ENCODE data around the gene DLGAP3.
"Not testable (repeated sequence)": the region's sequence is repeated elsewhere in the genome, so short reads cannot be mapped to it uniquely, and the experiment has no call there.

DLGAP3 gene, protein sequence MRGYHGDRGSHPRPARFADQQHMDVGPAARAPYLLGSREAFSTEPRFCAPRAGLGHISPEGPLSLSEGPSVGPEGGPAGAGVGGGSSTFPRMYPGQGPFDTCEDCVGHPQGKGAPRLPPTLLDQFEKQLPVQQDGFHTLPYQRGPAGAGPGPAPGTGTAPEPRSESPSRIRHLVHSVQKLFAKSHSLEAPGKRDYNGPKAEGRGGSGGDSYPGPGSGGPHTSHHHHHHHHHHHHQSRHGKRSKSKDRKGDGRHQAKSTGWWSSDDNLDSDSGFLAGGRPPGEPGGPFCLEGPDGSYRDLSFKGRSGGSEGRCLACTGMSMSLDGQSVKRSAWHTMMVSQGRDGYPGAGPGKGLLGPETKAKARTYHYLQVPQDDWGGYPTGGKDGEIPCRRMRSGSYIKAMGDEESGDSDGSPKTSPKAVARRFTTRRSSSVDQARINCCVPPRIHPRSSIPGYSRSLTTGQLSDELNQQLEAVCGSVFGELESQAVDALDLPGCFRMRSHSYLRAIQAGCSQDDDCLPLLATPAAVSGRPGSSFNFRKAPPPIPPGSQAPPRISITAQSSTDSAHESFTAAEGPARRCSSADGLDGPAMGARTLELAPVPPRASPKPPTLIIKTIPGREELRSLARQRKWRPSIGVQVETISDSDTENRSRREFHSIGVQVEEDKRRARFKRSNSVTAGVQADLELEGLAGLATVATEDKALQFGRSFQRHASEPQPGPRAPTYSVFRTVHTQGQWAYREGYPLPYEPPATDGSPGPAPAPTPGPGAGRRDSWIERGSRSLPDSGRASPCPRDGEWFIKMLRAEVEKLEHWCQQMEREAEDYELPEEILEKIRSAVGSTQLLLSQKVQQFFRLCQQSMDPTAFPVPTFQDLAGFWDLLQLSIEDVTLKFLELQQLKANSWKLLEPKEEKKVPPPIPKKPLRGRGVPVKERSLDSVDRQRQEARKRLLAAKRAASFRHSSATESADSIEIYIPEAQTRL

DNA sequence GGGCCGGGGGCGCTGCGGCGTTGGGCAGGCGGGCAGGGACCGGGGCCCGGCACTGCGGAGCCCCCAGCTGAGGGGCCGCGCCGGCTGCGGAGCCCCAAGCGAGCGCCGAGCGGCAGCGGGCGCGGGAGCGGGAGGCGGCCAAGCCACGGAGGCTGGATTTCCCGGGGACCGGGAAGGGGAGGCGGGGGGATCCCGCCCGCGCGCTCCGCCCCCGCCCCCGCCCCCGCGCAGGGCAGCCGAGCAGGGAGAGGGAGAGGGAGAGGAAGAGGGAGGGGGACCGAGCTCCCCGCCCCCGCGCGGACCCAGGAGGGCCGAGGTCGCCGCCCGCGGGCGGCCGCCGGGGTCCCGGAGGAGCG, at the start of gene DLGAP3:
Gene DLGAP3, minus strand, starts transcription at position 154 of the 356 bp plus-strand sequence. CDS start 24,267 bp downstream, outside the sequence.
- DNase-seq: no peak

DNA sequence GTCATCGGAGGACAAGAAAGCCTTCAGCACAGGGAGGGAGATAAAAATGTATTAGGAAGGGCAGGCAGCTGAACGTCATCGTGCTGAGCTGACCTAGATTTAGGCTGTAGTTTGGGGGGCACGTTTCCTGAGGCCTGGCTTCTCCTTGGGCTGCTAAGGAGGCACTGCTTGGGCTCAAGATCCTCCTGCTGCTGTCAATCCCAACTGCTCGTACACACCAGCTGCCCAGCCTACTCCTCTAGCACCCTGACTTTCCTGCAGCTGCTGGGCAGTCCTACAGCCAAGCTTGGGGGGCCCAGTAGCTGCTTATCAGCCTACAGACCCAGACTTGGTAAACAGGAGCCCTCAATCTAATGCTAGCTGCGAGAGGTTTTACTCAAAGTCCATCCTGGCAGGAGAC, 49.5 kb upstream of the DLGAP3 start:
- DNase-seq: no peak

DNA sequence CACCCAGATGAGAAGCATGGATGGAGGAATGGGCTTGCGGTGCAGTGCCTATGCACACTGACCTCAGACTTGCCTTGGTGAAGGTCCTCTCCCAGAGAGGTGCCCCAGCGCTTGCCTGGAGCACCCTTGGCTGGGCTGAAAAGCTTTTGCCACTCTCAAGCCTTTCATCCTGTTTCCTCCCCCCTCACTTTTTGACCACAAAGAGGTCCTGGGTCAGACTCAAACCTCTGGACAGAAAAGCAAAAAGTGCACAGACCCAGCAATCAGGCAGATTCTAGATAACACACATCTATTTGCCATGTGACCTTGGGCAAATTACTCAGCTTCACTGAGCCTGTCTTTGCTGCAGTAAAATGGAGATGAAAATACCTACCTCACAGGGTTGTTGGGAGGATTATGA, 48.4 kb upstream of the DLGAP3 start:
- DNase-seq: no peak

DNA sequence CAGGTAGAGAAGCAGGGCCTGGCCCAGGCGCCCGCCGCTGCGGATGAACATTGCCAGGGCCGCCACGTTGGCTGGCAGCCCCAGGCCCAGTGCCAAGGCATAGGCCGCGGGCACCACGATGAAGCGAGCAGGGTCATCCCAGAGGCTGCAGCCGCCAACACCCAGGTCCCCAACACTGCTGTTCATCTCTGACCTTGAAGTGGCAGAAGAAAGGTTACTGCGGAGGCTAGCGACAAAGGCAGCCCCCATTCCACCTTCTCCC, 47.7 kb upstream of the DLGAP3 start:
- DNase-seq: no peak

DNA sequence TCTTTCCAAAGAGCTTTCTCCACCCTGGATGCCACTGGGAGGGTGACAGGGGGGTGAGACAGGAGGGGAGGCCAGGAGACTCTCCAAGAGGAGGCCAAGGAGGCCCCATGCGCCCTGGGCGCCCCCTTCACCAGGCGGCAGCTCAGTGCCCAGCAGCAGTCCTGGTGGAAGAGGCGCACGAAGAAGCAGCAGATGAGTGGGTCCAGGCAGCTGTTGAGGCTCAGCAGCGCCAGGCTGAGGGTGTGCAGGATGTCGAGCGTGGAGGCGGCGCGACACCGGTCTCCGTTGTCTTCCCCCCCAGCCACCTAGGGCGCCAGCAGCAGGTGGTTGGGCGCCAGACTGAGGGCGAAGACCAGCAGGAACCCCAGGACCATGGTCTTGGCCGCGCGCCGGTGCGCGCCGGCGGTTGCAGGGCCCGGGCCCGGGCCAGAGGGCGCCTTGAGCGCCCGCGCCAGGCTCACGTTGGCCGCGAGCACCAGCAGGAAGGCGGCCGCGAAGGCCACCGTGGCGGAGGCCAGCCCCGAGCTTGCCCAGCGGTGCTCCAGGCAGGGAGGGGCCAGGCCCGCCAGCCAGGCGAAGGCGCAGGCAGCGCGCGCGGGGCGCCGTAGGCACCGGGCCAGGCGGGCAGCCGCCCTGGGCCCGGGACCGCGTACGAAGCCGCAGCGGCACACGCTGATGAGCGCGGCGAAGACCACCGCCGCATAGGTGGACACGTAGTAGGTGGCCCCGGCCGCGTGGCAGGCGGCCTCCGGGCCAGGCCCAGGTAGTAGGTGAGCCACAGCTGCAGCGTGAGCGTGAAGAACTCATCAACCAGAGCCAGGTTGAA, 47.1 kb upstream of the DLGAP3 start:
- no peak for DNase-seq

DNA sequence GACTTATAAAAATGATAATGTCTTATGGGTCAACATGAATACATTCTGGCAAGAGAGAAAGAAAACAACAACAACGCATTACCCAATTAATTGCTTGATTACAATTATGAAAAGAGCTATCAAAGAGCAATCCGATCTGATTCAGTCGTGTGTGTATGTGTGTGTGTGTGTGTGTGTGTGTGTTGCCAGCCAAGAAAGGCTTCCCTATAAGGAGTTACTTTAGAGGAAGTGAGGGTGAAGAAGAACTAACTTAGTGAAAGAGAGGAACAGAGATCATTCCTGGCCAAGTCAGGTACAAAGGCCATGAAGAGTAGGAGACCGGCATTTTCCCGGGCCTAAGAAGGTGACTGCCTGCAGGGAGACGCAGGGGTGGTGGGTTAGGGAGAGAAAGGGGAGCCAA, 46.3 kb upstream of the DLGAP3 start:
- no peak for DNase-seq

DNA sequence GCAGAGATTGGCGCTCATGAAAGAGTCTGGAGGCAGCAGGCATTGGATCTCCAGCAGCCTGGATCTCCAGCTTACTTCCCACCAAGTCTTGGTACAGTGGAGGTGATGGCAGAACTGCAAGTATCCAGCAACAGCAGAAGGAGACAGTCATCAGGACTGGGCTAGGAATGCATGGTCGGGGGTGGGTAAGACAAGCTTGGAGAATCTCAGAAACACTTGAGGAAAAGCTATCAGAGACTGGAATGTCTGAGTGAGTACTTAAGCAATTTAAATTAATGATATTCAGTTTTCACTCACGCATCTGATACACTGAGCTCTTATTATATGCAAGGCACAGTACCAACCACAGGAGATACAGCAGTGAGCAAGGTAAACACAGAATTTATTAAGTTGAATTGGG, 45.9 kb upstream of the DLGAP3 start:
- no peak for DNase-seq

DNA sequence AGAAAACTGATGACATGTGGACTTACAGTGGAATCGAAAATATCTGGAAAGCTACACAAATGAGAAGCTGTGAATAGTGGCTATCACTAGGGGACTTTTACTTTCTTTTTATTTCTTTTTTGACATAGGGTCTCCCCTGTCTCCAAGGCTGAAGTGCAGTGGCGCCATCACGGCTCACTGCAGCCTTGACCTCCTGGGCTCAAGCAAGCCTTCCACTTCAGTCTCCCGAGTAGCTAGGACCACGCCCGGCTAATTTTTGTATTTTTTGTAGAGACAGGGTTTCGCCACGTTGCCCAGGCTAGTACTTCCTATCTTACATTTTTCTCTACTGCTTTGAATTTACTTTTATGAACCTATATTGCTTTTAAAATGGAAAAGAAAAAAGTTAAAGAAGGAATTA, 45.2 kb upstream of the DLGAP3 start:
- DNase-seq: no peak

DNA sequence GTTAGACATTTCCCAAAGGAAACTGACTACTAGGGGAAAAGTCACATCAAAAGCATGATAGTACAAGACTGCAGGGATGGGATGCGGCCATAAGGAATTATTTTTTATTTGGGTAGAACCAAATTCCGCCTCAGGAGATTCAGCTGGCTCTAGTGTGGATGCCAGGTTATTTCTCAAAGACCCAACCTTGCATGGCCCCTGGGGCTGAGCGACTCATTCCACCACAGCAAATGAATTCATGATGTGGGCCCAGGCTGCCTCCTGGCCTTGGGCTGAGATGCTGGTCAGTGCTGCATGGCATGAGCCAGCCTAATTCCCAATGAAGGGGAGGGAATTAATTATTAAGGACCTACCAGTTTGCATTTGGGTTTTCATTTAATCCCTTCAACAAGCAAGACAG, 43.9 kb upstream of the DLGAP3 start:
- DNase-seq: no peak

DNA sequence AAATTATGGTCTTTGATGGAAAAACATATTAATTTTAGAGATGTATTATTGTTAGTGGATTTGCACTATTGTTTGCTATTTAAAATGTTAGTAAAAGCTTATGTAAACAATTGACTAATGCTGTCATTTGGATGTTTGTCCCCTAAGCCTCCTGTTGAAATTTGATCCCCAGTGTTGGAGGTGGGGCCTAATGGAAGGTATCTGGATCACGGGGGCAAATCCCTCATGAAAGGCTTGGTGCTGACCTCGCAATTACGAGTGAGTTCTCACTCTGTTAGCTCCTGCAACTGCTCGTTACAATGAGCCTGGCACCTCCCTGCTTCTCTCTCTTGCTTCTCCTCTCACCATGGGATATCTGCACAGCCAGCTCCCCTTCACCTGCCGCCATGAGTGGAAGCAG, 41.4 kb upstream of the DLGAP3 start:
- DNase-seq: no peak

DNA sequence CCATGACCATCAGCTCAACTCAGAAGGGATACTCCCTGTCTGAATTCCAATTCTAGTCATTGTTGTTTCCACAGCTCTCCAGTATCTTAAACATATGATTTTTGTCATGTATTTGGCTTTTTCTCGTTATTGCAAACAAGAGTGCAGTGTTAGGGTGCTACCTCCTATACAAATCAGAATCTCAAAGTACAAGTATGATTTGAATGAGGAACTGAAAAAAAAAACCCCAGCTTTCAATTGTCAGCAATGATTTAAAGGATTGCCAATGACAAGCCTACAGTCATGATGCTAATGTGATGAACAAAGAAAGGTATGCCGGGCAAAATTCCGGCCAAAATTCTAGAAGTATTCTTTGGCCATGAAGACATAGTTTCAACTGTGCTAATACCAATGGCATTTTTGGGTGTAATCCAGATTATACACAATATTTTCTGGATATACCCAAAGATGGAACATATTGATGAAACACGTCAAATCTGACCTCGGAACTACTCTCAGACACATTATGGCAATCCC, 40.8 kb upstream of the DLGAP3 start:
- DNase-seq: no peak

DNA sequence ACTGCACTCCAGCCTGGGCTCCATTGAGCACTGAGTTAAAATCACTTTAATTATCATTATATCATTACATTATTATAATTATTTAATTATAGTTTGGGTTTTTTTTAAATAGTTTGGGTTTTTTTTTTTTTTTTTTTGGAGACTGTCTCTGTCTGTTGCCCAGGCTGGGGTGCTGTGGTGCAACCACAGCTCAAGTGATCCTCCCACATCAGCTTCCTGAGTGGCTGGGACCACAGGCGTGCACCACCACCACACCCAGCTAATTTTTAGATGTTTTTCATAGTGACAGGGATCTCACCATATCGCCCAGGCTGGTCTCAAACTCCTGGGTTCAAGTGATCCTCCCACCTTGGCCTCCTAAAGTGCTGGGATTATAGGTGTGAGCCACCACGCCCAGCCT, 38.8 kb upstream of the DLGAP3 start:
- DNase-seq: not testable (repeated sequence)

DNA sequence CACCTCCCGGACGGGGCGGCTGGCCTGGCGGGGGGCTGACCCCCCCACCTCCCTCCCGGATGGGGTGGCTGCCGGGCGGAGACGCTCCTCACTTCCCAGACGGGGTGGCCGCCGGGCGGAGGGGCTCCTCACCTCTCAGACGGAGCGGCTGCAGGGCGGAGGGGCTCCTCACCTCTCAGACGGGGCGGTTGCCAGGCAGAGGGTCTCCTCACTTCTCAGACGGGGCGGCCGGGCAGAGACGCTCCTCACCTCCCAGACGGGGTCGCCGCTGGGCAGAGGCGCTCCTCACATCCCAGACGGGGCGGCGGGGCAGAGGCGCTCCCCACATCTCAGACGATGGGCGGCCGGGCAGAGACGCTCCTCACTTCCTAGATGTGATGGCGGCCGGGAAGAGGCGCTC, 38.2 kb upstream of the DLGAP3 start:
- DNase-seq: not testable (repeated sequence)

DNA sequence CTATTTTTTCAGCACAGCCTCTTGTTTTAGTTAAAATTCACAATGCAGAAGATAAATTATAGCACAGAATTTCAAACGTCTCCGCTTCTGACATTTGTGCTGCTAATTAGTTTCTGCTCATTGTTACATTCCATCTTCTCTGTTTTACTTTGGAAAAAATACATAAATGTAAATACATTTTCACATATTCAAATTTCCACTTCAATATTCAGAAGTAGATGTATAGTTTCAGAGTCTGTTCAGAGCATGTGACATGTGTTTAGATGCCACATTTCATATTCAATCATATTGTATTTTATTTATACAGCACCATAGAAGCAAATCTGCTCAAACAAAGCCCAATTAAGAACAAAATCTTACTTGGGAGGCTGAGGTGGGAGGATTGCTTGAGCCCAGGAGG, 36.1 kb upstream of the DLGAP3 start:
- DNase-seq: no peak

DNA sequence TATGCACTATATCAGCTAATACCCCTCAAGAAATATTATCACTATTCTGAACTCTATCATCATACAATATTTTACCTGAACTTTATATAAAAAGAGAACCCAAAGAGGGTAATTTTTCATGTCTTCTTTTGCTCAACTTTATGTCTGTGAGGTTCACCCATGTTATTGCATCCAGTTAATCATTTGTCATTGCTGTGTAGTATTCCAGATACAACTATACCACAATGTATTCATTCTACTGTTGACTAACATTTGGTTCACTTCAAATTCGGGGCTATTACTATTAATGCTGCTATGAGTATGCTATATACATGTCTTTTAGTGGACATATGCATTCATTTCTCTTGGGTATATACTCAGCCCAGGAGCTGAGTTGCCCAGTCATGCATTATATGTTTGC, 21.0 kb upstream of the DLGAP3 start:
- no peak for DNase-seq

DNA sequence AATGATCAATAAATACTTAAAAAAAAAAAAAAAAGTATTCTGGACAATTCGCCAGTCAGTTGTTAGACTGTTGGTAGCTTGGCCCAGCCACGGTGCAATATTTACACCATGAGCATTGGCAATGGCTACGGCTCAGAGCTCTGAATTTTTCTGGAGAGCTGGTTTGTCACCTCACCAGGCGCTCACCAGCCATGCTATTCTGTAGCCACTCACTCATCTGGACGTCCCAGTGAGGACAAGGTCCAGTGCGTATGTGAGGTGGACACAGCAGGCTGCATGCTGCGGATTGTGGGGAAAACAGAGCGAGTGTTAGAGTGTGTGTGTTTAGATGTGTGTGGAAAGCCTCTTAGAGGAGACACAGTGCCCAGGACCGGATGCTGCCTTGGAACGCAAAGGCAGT, 19.3 kb upstream of the DLGAP3 start:
- not testable (repeated sequence) for DNase-seq

DNA sequence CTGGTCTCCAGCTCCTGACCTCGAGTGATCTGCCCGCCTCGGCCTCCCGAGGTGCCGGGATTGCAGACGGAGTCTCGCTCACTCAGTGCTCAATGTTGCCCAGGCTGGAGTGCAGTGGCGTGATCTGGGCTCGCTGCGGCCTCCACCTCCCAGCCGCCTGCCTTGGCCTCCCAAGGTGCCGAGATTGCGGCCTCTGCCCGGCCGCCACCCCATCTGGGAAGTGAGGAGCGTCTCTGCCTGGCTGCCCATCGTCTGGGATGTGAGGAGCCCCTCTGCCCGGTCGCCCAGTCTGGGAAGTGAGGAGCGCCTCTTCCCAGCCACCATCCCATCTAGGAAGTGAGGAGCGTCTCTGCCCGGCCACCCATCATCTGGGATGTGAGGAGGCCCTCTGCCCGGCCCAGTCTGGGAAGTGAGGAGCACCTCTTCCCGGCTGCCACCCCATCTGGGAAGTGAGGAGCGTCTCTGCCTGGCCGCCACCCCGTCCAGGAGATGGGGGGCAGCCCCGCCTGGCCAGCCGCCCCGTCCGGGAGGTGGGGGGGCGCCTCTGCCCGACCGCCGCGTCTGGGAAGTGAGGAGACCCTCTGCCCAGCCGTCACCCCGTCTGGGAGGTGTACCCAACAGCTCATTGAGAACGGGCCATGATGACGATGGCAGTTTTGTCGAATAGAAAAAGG, 18.3 kb upstream of the DLGAP3 start:
- DNase-seq: not testable (repeated sequence)

DNA sequence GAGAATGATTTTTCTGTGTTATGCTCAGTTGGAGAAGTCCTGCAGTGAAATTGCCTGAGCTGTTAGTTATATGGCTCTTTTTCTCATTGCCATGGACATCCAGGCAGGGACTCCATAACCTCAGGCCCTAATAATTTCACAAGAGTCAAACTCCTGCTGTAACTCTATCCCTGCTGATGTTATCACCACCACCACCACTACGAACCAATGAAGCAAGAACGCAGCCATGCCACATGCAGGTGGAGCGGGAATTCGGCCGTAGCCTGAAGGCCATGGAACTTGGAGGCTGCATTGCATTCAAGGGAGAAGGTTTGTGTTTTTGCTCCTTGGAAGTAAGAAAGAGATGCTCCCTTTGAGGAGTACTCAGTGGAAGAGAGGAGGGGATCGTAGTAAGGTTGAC, 16.8 kb upstream of the DLGAP3 start:
- DNase-seq: no peak

DNA sequence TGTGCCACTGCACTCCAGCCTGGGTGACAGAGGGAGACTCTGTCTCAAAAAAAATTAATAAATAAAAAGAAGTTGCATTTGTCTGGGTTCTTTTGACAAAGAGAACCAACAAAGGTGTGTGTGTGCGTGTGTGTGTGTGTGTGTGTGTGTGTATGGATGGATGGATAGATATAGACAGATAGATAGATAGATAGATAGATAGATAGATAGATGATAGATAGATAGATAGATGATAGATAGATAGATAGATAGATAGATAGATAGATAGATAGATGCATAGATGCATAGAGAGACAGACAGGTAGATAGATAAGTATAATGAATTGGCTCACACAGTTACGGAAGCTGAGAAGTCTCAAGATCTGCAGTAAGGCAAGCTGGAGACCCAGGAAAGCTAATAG, 12.3 kb upstream of the DLGAP3 start:
- DNase-seq: not testable (repeated sequence)

DNA sequence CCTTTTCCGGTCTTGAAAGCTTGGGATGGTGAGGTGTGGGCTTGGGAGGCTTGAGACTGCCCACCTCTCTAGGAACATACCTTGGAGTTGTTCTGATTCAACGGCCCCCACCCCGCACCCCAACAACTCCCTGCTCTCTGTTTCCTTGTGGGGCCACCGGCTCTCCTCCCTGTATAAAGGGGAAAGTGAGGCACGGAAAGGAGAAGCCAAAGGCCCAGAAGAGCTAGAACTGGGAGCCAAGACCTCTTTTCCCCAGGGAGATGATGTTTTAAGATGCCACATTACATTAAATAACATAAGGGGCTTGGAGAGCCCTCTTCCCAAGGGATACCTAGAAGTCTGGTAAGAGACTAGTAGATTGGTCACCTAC, 1.2 kb upstream of the DLGAP3 start:
- DNase-seq: no peak

DNA sequence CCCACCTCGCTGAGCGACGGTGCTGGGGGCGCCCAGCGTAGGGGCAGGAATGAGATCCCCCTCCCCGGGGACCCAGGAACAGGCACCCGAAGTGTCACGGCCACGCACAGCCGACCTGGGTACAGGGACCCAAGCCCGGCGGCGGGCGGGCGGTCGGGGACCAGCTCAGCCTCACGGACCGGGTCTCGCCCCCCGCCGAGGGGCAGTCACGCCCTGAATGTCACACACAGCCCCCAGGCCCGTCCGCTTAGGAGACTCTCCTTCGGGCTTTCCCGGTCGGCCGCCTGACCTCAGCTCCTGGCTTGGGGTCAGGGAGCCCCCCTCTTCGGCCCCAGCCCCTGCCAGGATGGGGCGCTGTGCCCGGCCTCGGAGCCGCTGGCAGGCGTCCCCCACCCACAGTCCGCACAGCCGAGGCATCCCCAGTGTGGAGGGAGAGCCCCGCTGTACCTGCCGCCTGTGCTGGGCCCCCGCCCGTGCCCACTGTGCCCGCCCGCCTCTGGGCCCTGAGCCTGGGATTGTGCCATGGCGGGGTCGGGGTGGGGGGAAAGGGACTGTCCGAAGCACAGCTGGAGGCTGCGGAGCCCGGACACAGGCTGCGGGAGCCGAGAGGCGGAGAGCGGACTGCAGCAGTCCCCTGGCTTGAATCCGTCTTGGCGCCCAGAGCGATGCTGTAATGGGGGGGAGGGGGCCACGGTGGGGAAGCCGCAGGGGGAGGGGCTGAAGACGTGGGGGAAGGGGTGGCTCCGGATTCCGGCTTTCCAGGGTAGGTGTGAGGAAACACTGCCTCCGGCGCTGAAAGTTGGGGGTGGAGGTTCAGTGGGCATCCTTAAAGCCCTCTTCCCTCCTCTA, 627 bp upstream of the DLGAP3 start:
- DNase-seq: no peak

Data from activated naive CD4-positive, alpha-beta T cell (primary cell).